Osteoblast (primary cell): ENCODE measurements around the gene SLC39A12. TPM values are rescaled to one million over a fixed set of nuclear protein-coding genes. Genes with fewer than 3 reads are reported as not detected.

Experiments
- DNase-seq: peaks from one replicate; pipeline ENCODE4 v3.0.0; 2011; ENCODE audit warnings: low spot score, mixed read lengths; ENCODE audit not compliant: insufficient read length; ENCODE audit errors: missing footprints
- H2AFZ ChIP-seq: 2 replicates; pipeline ENCODE4 v1.6.0; 2011; ENCODE audit warnings: mild to moderate bottlenecking, low read length
- H3K27ac ChIP-seq: 2 replicates; pipeline ENCODE4 v1.5.1; 2011; ENCODE audit warnings: mild to moderate bottlenecking, low read depth, low read length, moderate library complexity
- H3K27me3 ChIP-seq: 2 replicates; pipeline ENCODE4 v1.6.0; 2012; ENCODE audit warnings: mild to moderate bottlenecking, control low read depth, inconsistent platforms, low read length, moderate library complexity; ENCODE audit not compliant: insufficient read depth
- H3K36me3 ChIP-seq: 2 replicates; pipeline ENCODE4 v1.5.1; 2011; ENCODE audit warnings: mild to moderate bottlenecking, low read length, control low read depth, moderate library complexity; ENCODE audit not compliant: insufficient read depth
- H3K4me1 ChIP-seq: 2 replicates; pipeline ENCODE4 v1.5.1; 2011; ENCODE audit warnings: mild to moderate bottlenecking, low read length, control low read depth, moderate library complexity; ENCODE audit not compliant: insufficient read depth
- H3K4me2 ChIP-seq: 2 replicates; pipeline ENCODE4 v1.6.0; 2011; ENCODE audit warnings: mild to moderate bottlenecking, low read length; ENCODE audit not compliant: insufficient read depth
- H3K4me3 ChIP-seq: fragments of 200-600 bp; sonication (generic); 3 replicates; pipeline ENCODE4 v1.5.1; 2012; ENCODE audit warnings: mild to moderate bottlenecking, low read length, inconsistent platforms; ENCODE audit not compliant: insufficient read depth
- H3K79me2 ChIP-seq: 2 replicates; pipeline ENCODE4 v1.6.0; 2012; ENCODE audit warnings: mild to moderate bottlenecking, low read length, control low read depth, inconsistent platforms; ENCODE audit not compliant: insufficient read depth
- H3K9me3 ChIP-seq: 2 replicates; pipeline ENCODE4 v1.5.1; 2011; ENCODE audit warnings: low read depth, low read length, control low read depth
- H4K20me1 ChIP-seq: 2 replicates; pipeline ENCODE4 v1.6.0; 2012; ENCODE audit warnings: mild to moderate bottlenecking, low read length, control low read depth; ENCODE audit not compliant: insufficient read depth
- CTCF ChIP-seq: IDR thresholded peaks from 2 replicates; pipeline ENCODE4 v1.5.1; 2011; ENCODE audit warnings: mild to moderate bottlenecking, low read depth, low read length, moderate library complexity; ENCODE audit errors: extremely low read depth
- total RNA-seq: library from RNA; depleted of rRNA; stranded (reverse); fragments of >200 nt; gene quantifications from 2 replicates; pipeline ENCODE4 v1.2.3, GENCODE V29; 2012

Gene SLC39A12
- total RNA-seq, 1 donor: not detected

DNA sequence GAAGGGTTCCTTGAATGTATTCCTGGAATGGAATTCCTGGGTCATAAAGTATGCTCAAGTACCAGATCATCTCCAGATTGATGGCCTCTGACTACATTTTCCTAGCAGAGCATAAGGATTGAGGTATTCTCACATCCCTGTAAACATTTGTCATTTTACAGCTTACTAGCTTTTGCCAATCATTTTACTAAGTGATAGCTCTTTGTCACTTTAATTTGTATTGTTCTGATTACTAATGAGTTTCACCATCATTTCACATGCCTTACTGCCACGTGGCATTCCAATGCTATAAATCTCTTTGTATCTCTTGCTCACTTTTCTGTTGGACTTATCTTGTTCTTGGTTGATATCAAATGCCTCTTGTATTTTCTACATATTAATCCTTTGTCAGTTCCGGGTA, 119.9 kb downstream of the SLC39A12 start:
- no peaks in the 10 kb centered on the region for H3K9me3 ChIP-seq
- no peaks in the 10 kb centered on the region for H4K20me1 ChIP-seq
- no peak for TF ChIP-seq CTCF
- H3K27ac ChIP-seq: no peak overlapping the region
- H2AFZ ChIP-seq: no peak overlapping the region
- H3K36me3 ChIP-seq: no peaks in the 10 kb centered on the region
- DNase-seq: no peak
- H3K27me3 ChIP-seq: peaks cover 9% of the 10 kb centered on the region
- H3K4me3 ChIP-seq: no peak overlapping the region
- H3K4me2 ChIP-seq: no peak overlapping the region
- no peaks in the 10 kb centered on the region for H3K79me2 ChIP-seq
- H3K4me1 ChIP-seq: no peaks in the 10 kb centered on the region

GRCh38 chr10:18073314-18073713, 121.6 kb downstream of the SLC39A12 start:
- H3K27ac ChIP-seq: no peak overlapping the region

DNA sequence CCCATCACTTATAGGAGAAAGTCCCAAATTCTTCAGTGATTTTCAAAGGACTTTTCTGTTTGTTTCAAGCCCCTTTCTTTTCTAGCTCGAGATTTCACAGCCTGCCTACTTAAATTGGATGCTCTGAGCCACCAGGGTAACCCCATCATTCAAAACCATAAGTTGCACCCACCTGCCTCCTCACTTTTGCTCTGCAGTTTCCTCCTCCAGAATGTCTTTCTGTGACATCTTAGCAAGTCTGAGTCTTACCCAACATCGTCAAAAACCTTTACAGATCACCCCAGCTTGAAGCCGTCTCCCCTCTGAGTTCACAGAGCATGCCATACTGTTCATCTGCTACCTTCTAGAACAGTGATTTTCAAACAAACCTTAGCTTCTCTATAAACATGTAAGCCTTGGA, 124.2 kb downstream of the SLC39A12 start:
- DNase-seq: no peak
- no peak for TF ChIP-seq CTCF

More at GRCh38 chr10:18073314-18073713, 121.6 kb downstream of the SLC39A12 start:
- DNase-seq: no peak
- Histone ChIP-seq H3K4me2 (no peak overlapping the region), H3K36me3 (no peaks in the 10 kb centered on the region), H4K20me1 (no peaks in the 10 kb centered on the region), H2AFZ (no peak overlapping the region), H3K27me3 (peaks cover 9% of the 10 kb centered on the region), H3K4me3 (no peak overlapping the region), H3K9me3 (no peaks in the 10 kb centered on the region), H3K4me1 (no peaks in the 10 kb centered on the region), H3K79me2 (no peaks in the 10 kb centered on the region)
- TF ChIP-seq CTCF: no peak

GRCh38 chr10:18079665-18080295, 128.1 kb downstream of the SLC39A12 start:
- H3K4me1 ChIP-seq: no peaks in the 10 kb centered on the region
- no peaks in the 10 kb centered on the region for H3K79me2 ChIP-seq
- no peak for DNase-seq
- H3K27ac ChIP-seq: no peak overlapping the region
- no peaks in the 10 kb centered on the region for H3K36me3 ChIP-seq
- no peak overlapping the region for H3K4me2 ChIP-seq
- no peaks in the 10 kb centered on the region for H3K9me3 ChIP-seq
- H4K20me1 ChIP-seq: no peaks in the 10 kb centered on the region
- no peak overlapping the region for H3K4me3 ChIP-seq
- no peak overlapping the region for H2AFZ ChIP-seq
- TF ChIP-seq CTCF: no peak
- peaks cover 32% of the 10 kb centered on the region for H3K27me3 ChIP-seq

More for the DNA sequence above, 124.2 kb downstream of the SLC39A12 start:
- Histone ChIP-seq H2AFZ (no peak overlapping the region), H3K9me3 (no peaks in the 10 kb centered on the region), H3K36me3 (no peaks in the 10 kb centered on the region), H3K27me3 (peaks cover 9% of the 10 kb centered on the region), H3K79me2 (no peaks in the 10 kb centered on the region), H3K4me3 (no peak overlapping the region), H3K27ac (no peak overlapping the region), H3K4me1 (no peaks in the 10 kb centered on the region), H4K20me1 (no peaks in the 10 kb centered on the region), H3K4me2 (no peak overlapping the region)
